ENCODE data around the gene MBP.
A peak's percentile ranks its signal among the peaks of the same experiment; 100 is the strongest.

Gene MBP

GRCh38 chr18:77133835-77134496 lies 1.4 kb upstream of the MBP start:
- DNase-seq, result peak; percentile 26

GRCh38 chr18:77133051-77133834 lies 660 bp upstream of the MBP start:
- peak; percentile 46 for DNase-seq

GRCh38 chr18:77131652-77132368 lies 773 bp downstream of the MBP start:
- peak; percentile 21 for DNase-seq

GRCh38 chr18:77131100-77131651 lies 1.4 kb downstream of the MBP start:
- no peak for DNase-seq

- no peak for DNase-seq
Observed at GRCh38 chr18:77130229-77131099, 2.1 kb downstream of the MBP start.

GRCh38 chr18:77129150-77129551 lies 3.4 kb downstream of the MBP start:
- DNase-seq, result no peak

GRCh38 chr18:77127769-77128671 lies 4.6 kb downstream of the MBP start:
- no peak for DNase-seq

- DNase-seq, result no peak
Observed at GRCh38 chr18:77124452-77124922, 8.1 kb downstream of the MBP start.

GRCh38 chr18:77123320-77124231 lies 9.0 kb downstream of the MBP start:
- DNase-seq, result no peak

GRCh38 chr18:77121523-77121922 lies 11.1 kb downstream of the MBP start:
- DNase-seq, result no peak

- no peak for DNase-seq
Observed at GRCh38 chr18:77119851-77120491, 12.6 kb downstream of the MBP start.

GRCh38 chr18:77119101-77119850 lies 13.3 kb downstream of the MBP start:
- no peak for DNase-seq

GRCh38 chr18:77118256-77119090 lies 14.1 kb downstream of the MBP start:
- DNase-seq, result no peak

- DNase-seq, result no peak
Observed at GRCh38 chr18:77116201-77117080, 16.1 kb downstream of the MBP start.

GRCh38 chr18:77115192-77115953 lies 17.2 kb downstream of the MBP start:
- DNase-seq, result no peak
